WTC11 (cell line): ENCODE data around the gene CCDC88A. TPM values are rescaled to one million over a fixed set of nuclear protein-coding genes. Genes with fewer than 3 reads are reported as not detected.
A peak's percentile ranks its signal among the peaks of the same experiment; 100 is the strongest.

Experiments used
- ATAC-seq: fragments of 200-7000 bp; cut with Tn5 transposase; 2 replicates; pipeline ENCODE4 v1.10.0; 2021; ENCODE audit warnings: mild to moderate bottlenecking, moderate library complexity
- Bru-seq: library from RNA; stranded (reverse); fragments of 400-500 nt; gene quantifications from one replicate; lab custom pipeline; 2021; lab: Mats Ljungman, UMichigan
- CTCF ChIA-PET: fragments of 300-600 bp; sonication (Branson Sonifier 250); formaldehyde crosslinking; loops from one replicate; lab custom pipeline; 2021; ENCODE audit warnings: antibody characterized with exemption; lab: Charles Lee
- POLR2A ChIA-PET: fragments of 350-600 bp; sonication (Branson Sonifier 250); formaldehyde crosslinking; loops from one replicate; lab custom pipeline; 2021; ENCODE audit warnings: antibody characterized with exemption; lab: Charles Lee
- DNase-seq: peaks from one replicate; pipeline ENCODE4 v3.0.0; 2021; ENCODE audit warnings: low spot score
- H3K27ac Mint-ChIP-seq: 2 replicates; pipeline ENCODE4 v1.8.0; 2021; ENCODE audit warnings: mixed read lengths
- H3K27me3 Mint-ChIP-seq: 2 replicates; pipeline ENCODE4 v1.8.0; 2021; ENCODE audit warnings: low read depth, mild to moderate bottlenecking, moderate library complexity, mixed read lengths
- H3K36me3 Mint-ChIP-seq: 2 replicates; pipeline ENCODE4 v1.8.0; 2021; ENCODE audit warnings: mixed read lengths
- H3K4me1 Mint-ChIP-seq: 2 replicates; pipeline ENCODE4 v1.8.0; 2022; ENCODE audit warnings: mixed read lengths
- H3K4me3 Mint-ChIP-seq: 2 replicates; pipeline ENCODE4 v1.8.0; 2021; ENCODE audit warnings: mild to moderate bottlenecking, moderate library complexity, mixed read lengths
- H3K9me3 Mint-ChIP-seq: 2 replicates; pipeline ENCODE4 v1.8.0; 2021; ENCODE audit warnings: mixed read lengths
- ATF1 ChIP-seq: sonication (generic); formaldehyde crosslinking; IDR thresholded peaks from 2 replicates; pipeline ENCODE4 v1.8.1; 2023; ENCODE audit warnings: mild to moderate bottlenecking, moderate library complexity, missing genetic modification reagents
- CBFB ChIP-seq: sonication (generic); formaldehyde crosslinking; IDR thresholded peaks from 2 replicates; pipeline ENCODE4 v1.8.1; 2022; ENCODE audit warnings: mild to moderate bottlenecking, low read depth, missing genetic modification reagents
- CTCF ChIP-seq: fragments of 200-600 bp; IDR thresholded peaks from 2 replicates; pipeline ENCODE4 v1.8.0; 2022; ENCODE audit warnings: antibody characterized with exemption
- E2F4 ChIP-seq: sonication (generic); formaldehyde crosslinking; IDR thresholded peaks from 2 replicates; pipeline ENCODE4 v1.8.1; 2022; ENCODE audit warnings: low read depth, mild to moderate bottlenecking, moderate library complexity, missing genetic modification reagents, borderline replicate concordance
- ELF4 ChIP-seq: sonication (generic); formaldehyde crosslinking; IDR thresholded peaks from 2 replicates; pipeline ENCODE4 v1.8.1; 2022; ENCODE audit warnings: low read depth, mild to moderate bottlenecking, moderate library complexity, missing genetic modification reagents
- ETV6 ChIP-seq: sonication (generic); formaldehyde crosslinking; IDR thresholded peaks from 2 replicates; pipeline ENCODE4 v1.8.1; 2022; ENCODE audit warnings: mild to moderate bottlenecking, missing genetic modification reagents
- FOXJ3 ChIP-seq: sonication (generic); formaldehyde crosslinking; IDR thresholded peaks from 2 replicates; pipeline ENCODE4 v1.9.0; 2021; ENCODE audit warnings: missing genetic modification reagents, mild to moderate bottlenecking, borderline replicate concordance
- FOXP1 ChIP-seq: sonication (generic); formaldehyde crosslinking; IDR thresholded peaks from 2 replicates; pipeline ENCODE4 v1.8.0; 2022; ENCODE audit warnings: missing genetic modification reagents, mild to moderate bottlenecking, moderate library complexity, borderline replicate concordance
- GABPB1 ChIP-seq: sonication (generic); formaldehyde crosslinking; IDR thresholded peaks from 2 replicates; pipeline ENCODE4 v1.8.1; 2023; ENCODE audit warnings: mild to moderate bottlenecking, missing genetic modification reagents
- HMGA2 ChIP-seq: fragments of 250-450 bp; sonication (Bioruptor Pico); IDR thresholded peaks from 2 replicates; pipeline ENCODE4 v1.4.0; 2021; ENCODE audit warnings: mild to moderate bottlenecking, moderate library complexity
- IRF1 ChIP-seq: sonication (generic); formaldehyde crosslinking; IDR thresholded peaks from 2 replicates; pipeline ENCODE4 v1.8.0; 2023; ENCODE audit warnings: missing genetic modification reagents
- JUN ChIP-seq: sonication (generic); formaldehyde crosslinking; IDR thresholded peaks from 2 replicates; pipeline ENCODE4 v1.8.0; 2023; ENCODE audit warnings: mild to moderate bottlenecking, missing genetic modification reagents
- MXD4 ChIP-seq: fragments of 250-450 bp; sonication (Bioruptor Pico); IDR thresholded peaks from 2 replicates; pipeline ENCODE4 v1.8.0; 2021; ENCODE audit warnings: mild to moderate bottlenecking, moderate library complexity, borderline replicate concordance
- NFATC4 ChIP-seq: fragments of 250-450 bp; sonication (Bioruptor Pico); IDR thresholded peaks from 2 replicates; pipeline ENCODE4 v1.9.0; 2021; ENCODE audit warnings: mild to moderate bottlenecking
- NFYB ChIP-seq: sonication (generic); formaldehyde crosslinking; conservative IDR thresholded peaks from 2 replicates; pipeline ENCODE4 v1.8.0; 2022; ENCODE audit warnings: low read depth, missing genetic modification reagents
- NR1H2 ChIP-seq: sonication (generic); formaldehyde crosslinking; IDR thresholded peaks from 2 replicates; pipeline ENCODE4 v1.9.0; 2021; ENCODE audit warnings: mild to moderate bottlenecking, moderate library complexity, missing genetic modification reagents
- PRDM15 ChIP-seq: sonication (generic); formaldehyde crosslinking; IDR thresholded peaks from 2 replicates; pipeline ENCODE4 v1.8.0; 2022; ENCODE audit warnings: missing genetic modification reagents
- RELA ChIP-seq: sonication (generic); formaldehyde crosslinking; IDR thresholded peaks from 2 replicates; pipeline ENCODE4 v1.8.1; 2022; ENCODE audit warnings: missing genetic modification reagents, mild to moderate bottlenecking, borderline replicate concordance
- TEAD1 ChIP-seq: sonication (generic); formaldehyde crosslinking; IDR thresholded peaks from 2 replicates; pipeline ENCODE4 v1.8.0; 2022; ENCODE audit warnings: mild to moderate bottlenecking, missing genetic modification reagents
- TP53 ChIP-seq: sonication (generic); formaldehyde crosslinking; IDR thresholded peaks from 2 replicates; pipeline ENCODE4 v1.8.1; 2023; ENCODE audit warnings: mild to moderate bottlenecking, missing genetic modification reagents
- ZNF138 ChIP-seq: sonication (generic); formaldehyde crosslinking; conservative IDR thresholded peaks from 2 replicates; pipeline ENCODE4 v1.8.1; 2022; ENCODE audit warnings: mild to moderate bottlenecking, moderate library complexity, missing genetic modification reagents
- ZNF232 ChIP-seq: sonication (generic); formaldehyde crosslinking; IDR thresholded peaks from 2 replicates; pipeline ENCODE4 v1.8.0; 2022; ENCODE audit warnings: mild to moderate bottlenecking, missing genetic modification reagents
- long read RNA-seq, 3 experiments: library from RNA in 1 of 3; library from capped mRNA in 1 of 3; library from polyadenylated mRNA in 1 of 3; unstranded in 2 of 3; stranded (forward) in 1 of 3; transcript quantifications; one replicate each; pipeline ENCODE4 v2.0.0, GENCODE V29; 2021
- total RNA-seq: library from RNA; stranded (reverse); gene quantifications from 3 replicates; pipeline ENCODE4 v1.2.3, GENCODE V29; 2021
- TF ChIP-seq, protein P1 (sequence below): sonication (generic); formaldehyde crosslinking; IDR thresholded peaks from 2 replicates; pipeline ENCODE4 v1.8.1; 2022; ENCODE audit warnings: mild to moderate bottlenecking, moderate library complexity, missing genetic modification reagents

The CCDC88A gene, protein sequence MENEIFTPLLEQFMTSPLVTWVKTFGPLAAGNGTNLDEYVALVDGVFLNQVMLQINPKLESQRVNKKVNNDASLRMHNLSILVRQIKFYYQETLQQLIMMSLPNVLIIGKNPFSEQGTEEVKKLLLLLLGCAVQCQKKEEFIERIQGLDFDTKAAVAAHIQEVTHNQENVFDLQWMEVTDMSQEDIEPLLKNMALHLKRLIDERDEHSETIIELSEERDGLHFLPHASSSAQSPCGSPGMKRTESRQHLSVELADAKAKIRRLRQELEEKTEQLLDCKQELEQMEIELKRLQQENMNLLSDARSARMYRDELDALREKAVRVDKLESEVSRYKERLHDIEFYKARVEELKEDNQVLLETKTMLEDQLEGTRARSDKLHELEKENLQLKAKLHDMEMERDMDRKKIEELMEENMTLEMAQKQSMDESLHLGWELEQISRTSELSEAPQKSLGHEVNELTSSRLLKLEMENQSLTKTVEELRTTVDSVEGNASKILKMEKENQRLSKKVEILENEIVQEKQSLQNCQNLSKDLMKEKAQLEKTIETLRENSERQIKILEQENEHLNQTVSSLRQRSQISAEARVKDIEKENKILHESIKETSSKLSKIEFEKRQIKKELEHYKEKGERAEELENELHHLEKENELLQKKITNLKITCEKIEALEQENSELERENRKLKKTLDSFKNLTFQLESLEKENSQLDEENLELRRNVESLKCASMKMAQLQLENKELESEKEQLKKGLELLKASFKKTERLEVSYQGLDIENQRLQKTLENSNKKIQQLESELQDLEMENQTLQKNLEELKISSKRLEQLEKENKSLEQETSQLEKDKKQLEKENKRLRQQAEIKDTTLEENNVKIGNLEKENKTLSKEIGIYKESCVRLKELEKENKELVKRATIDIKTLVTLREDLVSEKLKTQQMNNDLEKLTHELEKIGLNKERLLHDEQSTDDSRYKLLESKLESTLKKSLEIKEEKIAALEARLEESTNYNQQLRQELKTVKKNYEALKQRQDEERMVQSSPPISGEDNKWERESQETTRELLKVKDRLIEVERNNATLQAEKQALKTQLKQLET (N-terminal part only)
- total RNA-seq: 81.1 to 97.5 TPM (median 82.5 TPM) in 3 replicates
- Bru-seq, nascent RNA: percentile 83 among the genes with signal in this experiment
- long read RNA-seq, experiment 1, full-length matches to known transcripts: 24 of 137 reads
- long read RNA-seq, experiment 1, partial matches to known transcripts: 64 of 137 reads
- long read RNA-seq, experiment 1, other reads (novel, unspliced or antisense): 49 of 137 reads
- long read RNA-seq, experiment 2, full-length matches to known transcripts: 6 of 56 reads
- long read RNA-seq, experiment 2, partial matches to known transcripts: 11 of 56 reads
- long read RNA-seq, experiment 2, other reads (novel, unspliced or antisense): 39 of 56 reads
- long read RNA-seq, experiment 3, partial matches to known transcripts: 13 of 15 reads
- long read RNA-seq, experiment 3, other reads (novel, unspliced or antisense): 0 of 15 reads

GRCh38 chr2:55419679-55420438, at the start of gene CCDC88A:
TSS of gene CCDC88A (minus strand) at chr2:55419856. CDS start at chr2:55419079, 777 bp downstream.
- Mint-ChIP-seq H3K9me3 (no peaks in the 10 kb centered on the region), H3K27me3 (no peaks in the 10 kb centered on the region), H3K36me3 (no peaks in the 10 kb centered on the region), H3K4me1 (peaks cover 26% of the 10 kb centered on the region), H3K27ac (peak within 1 kb of the TSS; percentile 94), H3K4me3 (peak within 1 kb of the TSS; percentile 90)
- ChIA-PET POLR2A (interaction anchor here (0.6 to 1.3 kb wide), 7 partner anchors 12 to 369 kb away, joined by 3 to 6 read pairs (median 3); partner anchors contain the start of genes CFAP36, PPP4R3B, RPS27A and RTN4), CTCF (interaction anchor here (0.9 to 1.4 kb wide), 2 partner anchors 12 to 100 kb away, joined by 4 to 5 read pairs; partner anchors contain the start of gene CFAP36)
- peak; percentile 98 for DNase-seq
- peak; percentile 93 for ATAC-seq
- TF ChIP-seq PRDM15 (CRISPR knock-in tag) (no peak), ZNF232 (peak; percentile 97), RELA (peak; percentile 53; the same call in 1 of the 2 replicates), ZNF138 (CRISPR knock-in tag) (peak; percentile 74; the same call in 1 of the 2 replicates), ELF4 (CRISPR knock-in tag) (peak; percentile 77; the same call in 1 of the 2 replicates), E2F4 (CRISPR knock-in tag) (peak; percentile 56; the same call in 1 of the 2 replicates), ATF1 (CRISPR knock-in tag) (0 out of 2 replicates have a peak, but pooled peaks have one; percentile 70), MXD4 (CRISPR knock-in tag) (peak; percentile 57; the same call in 1 of the 2 replicates), TEAD1 (CRISPR knock-in tag) (peak; percentile 97), CBFB (peak; percentile 92; the same call in 1 of the 2 replicates), CTCF (no peak), NR1H2 (CRISPR knock-in tag) (no peak), FOXP1 (CRISPR knock-in tag) (peak; percentile 63; the same call in 1 of the 2 replicates), HMGA2 (CRISPR knock-in tag) (no peak), IRF1 (CRISPR knock-in tag) (no peak), JUN (CRISPR knock-in tag) (no peak), FOXJ3 (no peak), ETV6 (CRISPR knock-in tag) (peak; percentile 80), GABPB1 (peak; percentile 86), NFYB (CRISPR knock-in tag) (peak; percentile 54; the same call in 1 of the 2 replicates), TP53 (CRISPR knock-in tag) (peak; percentile 73; the same call in 1 of the 2 replicates), NFATC4 (CRISPR knock-in tag) (no peak)
- TF ChIP-seq, protein P1, sequence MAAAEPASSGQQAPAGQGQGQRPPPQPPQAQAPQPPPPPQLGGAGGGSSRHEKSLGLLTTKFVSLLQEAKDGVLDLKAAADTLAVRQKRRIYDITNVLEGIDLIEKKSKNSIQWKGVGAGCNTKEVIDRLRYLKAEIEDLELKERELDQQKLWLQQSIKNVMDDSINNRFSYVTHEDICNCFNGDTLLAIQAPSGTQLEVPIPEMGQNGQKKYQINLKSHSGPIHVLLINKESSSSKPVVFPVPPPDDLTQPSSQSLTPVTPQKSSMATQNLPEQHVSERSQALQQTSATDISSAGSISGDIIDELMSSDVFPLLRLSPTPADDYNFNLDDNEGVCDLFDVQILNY: peak; percentile 96
